NCI-H128 (cell line): ENCODE results near the gene GOLGA1.
"Not testable (repeated sequence)": the region's sequence is repeated elsewhere in the genome, so short reads cannot be mapped to it uniquely, and the experiment has no call there.

Source experiments
- DNase-seq: peaks from one replicate; lab custom pipeline; 2025; ENCODE audit not compliant: unreplicated experiment; lab: John Stamatoyannopoulos, UW

GOLGA1 gene

GRCh38 chr9:124940894-124941678 is at the start of gene GOLGA1:
TSS of gene GOLGA1 (minus strand) at chr9:124941083. CDS start at chr9:124938711, 2,372 bp downstream.
- peak; percentile 90 for DNase-seq

DNA sequence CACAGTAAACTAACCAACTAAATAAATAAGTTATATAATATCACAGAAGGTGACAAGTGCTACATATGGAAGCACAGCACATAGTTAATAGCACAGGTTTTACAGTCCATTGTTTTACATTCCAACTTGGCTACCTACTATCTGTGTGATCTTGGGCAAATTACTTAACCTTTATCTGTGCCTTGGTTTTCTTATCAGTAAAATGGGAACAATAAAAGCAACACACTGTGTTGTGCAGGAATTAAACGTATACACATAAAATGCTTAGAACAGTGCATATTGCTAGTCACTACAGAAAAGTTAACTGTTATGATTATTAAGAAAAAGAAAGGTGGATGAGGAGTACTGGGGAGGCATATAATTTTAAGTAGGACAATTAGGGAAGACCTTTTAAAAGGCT is 42.8 kb upstream of the GOLGA1 start:
- no peak for DNase-seq

GRCh38 chr9:124980431-124980830 is 39.5 kb upstream of the GOLGA1 start:
- DNase-seq: no peak

- DNase-seq: no peak
Observed at GRCh38 chr9:124975131-124975530, 34.2 kb upstream of the GOLGA1 start.

DNA sequence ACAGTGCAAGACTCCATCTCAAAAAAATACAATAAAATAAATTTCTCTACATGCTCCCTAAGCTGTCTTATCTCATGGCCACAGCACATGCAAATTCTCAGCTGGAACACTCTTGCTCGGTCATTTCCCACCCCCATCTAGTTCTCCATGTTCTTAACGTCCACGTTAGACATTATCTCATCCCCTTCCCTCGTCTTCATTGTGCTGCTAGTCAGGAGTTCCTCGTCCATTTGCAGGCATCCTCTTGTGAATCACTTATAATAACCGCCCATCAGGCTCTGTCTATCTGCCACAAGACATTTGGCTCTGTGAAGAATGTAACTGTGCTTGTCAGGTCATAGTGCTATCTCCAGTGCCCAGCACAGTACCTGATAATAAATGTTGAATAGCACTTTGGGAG is 32.9 kb upstream of the GOLGA1 start:
- DNase-seq: no peak

DNA sequence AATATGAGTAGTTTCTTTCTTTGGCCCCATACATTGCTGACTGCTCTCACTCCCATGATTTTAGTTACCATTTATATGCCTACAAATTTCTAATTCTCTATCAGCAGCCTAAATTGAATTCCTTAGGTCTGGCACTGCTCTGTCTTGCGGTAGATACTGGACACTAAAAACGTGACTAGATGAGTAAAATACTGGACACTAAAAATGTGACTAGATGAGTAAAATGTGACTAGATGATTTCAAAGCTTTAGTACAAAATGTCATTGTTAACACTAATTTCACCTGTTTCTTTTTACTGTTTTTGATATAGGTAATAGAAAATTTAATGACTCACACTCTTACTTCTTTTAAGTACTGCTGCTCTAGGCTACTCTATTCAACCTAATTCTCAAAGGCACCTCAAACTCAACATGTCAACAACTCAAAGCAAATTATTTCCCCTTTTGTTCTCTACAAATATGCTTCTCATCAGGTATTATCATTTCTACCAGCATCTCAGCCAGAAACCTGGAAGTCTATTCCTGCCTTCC is 31.4 kb upstream of the GOLGA1 start:
- no peak for DNase-seq

GRCh38 chr9:124969401-124969800 is 28.5 kb upstream of the GOLGA1 start:
- no peak for DNase-seq

- DNase-seq: no peak
Observed at GRCh38 chr9:124968238-124968637, 27.4 kb upstream of the GOLGA1 start.

- not testable (repeated sequence) for DNase-seq
Observed at GRCh38 chr9:124965775-124966568, 25.1 kb upstream of the GOLGA1 start.

GRCh38 chr9:124964604-124965003 is 23.7 kb upstream of the GOLGA1 start:
- DNase-seq: no peak

DNA sequence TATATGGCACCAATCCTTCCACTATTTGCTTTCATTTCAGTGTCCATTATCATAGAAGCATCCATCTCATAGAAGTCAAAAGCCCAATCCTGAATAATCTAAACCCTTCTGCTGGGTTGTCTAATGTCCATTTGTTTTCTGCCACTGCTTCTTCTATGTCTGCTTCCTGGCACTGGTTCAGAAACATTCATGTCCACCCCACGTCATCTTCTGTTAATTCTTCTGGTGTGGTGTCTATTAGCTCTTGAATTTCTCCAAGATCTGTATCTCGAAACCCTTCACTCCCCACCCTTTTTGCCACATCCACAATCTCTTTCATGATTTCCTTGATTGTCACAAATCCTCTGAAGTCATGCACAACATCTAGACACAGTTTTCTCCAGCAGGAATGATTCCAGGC is 23.2 kb upstream of the GOLGA1 start:
- no peak for DNase-seq

DNA sequence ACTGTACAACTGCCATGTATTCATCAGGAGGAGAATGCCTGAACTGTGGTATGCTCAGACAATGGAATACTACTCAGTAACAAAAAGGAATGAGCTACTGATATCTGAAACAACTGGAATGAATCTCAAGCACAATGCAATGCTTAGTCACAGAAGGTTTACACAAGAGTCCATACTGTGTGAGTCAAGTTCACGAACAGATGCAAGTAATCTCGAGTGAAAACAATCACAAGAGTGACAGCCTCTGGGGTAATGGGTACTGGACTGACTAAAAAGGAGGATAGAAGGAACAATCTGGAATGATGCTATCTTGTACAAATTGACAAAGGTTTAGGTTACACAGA is 19.5 kb upstream of the GOLGA1 start:
- no peak for DNase-seq

GRCh38 chr9:124959671-124960408 is 19.0 kb upstream of the GOLGA1 start:
- not testable (repeated sequence) for DNase-seq

DNA sequence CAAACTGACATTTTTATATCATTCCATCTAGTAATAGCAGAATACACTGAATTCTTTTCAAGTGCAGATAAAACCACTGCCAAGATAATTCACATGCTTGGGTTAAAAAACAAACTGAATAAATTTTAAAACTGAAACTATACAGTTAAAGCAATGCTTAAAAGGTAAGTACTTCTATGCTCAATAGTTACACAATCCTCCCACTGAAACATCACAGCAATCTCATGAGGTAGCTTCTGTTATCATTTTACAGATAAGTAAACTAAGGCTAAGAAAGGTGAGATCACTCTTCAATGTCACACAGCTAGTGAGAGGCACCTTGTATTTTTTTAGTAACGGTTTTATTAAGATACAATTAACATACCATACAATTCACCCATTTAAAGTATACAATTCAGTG is 13.4 kb upstream of the GOLGA1 start:
- no peak for DNase-seq

DNA sequence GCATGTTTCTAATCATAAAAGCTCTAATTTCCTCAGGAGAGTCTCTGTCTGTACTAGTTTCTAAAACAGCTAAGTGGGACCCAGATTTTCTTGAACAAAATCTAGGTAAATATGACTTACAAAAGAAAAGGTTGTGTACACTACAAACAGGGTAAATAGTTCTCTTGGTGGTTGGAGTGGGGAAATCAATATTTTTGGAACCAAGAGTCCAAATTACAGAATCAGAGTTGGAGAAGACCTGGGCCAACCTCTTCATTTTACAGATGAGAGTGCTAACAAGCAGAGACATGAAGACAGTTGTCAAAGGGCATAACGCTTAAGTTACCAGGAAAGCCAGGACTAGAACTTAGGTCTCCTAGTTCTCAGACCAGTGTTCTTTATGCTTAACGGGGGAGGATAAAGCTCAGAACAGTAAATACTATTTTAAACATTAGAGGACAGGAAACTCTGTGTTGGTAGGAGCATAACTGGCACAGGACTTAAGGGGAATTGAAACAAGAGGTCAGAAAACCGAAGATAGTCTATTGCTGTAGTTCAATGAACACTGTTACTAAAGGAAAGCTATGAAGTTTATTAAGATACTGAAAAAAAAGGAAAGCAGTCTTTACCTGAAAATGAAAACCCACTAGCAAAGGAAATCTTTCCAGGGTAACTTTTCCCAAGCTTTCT is 9.3 kb upstream of the GOLGA1 start:
- DNase-seq: no peak

DNA sequence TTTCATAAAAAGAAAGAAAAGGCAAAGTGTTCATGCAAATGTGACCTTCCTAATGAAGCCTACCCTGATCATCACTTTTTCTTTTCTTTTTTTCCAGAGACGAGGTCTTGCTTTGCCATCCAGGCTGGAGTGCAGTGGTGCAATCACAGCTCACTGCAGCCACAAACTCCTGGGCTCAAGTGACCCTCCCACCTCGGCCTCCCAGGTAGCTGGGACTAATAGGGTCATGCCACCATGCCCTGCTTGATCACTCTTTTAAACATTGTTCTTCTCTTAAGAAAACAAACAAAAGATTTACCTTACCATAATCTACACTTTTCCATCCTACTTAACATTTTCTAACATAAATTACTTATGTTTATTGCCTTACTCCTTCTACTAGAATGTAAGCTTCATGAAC is 8.5 kb upstream of the GOLGA1 start:
- DNase-seq: no peak

DNA sequence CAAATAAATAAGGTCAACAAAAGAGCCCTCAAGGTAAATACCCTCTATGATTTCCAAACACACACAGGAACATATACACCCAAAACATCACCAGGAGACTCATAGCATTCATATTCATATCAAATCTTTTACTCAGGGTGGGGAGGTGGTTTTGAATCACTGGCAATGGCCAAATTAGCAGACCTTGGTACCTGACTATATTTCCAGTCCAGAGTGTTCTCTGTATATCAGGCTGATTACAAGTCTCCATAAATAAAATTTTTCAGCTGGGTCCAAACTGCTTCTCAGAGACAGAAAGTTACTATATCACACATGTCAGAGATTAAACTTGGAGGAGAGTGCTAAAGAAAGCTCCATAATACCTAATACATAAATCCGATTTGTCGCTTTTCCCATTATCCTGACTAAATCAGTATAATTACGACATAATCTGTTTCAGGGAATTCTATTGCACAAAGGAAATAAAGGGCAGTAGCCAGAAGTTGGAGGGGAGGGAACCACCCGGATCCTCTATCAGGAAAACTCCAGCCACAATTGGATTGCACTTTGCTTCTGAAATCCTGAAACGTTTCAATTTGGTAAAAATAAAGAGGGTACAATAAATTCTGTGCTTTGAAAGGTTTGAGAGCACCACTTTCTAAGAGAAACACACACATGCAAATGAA is 7.0 kb upstream of the GOLGA1 start:
- DNase-seq: no peak

DNA sequence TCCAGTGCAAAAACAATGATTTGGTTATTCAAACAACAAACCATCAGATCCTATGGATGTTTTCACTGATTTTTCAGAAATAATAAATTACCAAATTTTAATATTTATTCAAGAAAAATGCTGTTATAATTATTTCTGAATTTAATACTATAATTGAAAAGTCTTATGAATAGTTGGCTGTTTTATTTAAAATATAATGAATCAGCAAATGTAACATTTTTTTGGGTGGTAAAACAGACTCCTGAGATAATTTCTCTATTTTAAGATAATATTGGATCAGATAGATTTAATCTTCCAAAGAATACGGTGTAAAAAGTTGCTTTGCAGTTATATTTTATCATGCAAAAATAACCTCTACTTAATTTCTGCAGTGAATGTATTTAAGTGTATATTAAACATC is 5.3 kb upstream of the GOLGA1 start:
- no peak for DNase-seq

- DNase-seq: no peak
Observed at GRCh38 chr9:124941679-124942561, 1.0 kb upstream of the GOLGA1 start.

DNA sequence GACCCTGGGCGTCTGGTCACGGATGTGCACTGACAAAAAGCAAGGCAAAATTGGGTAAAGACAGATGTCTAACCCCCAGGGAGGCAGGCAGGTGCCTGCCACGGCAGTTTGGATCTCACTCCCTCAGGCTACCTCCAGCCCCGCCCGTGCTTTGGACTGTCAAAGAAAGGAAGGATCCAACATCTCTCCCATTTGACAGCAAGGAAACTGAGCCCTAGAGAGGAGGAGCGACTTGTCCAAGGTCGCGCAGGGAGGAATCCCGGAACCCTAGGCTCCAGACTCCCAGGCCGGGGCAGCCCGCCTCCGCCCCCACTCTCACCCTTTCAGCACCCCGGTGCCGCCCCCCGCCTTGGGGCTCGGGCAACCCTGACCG is 376 bp downstream of the GOLGA1 start:
- no peak for DNase-seq
